Body of pancreas (tissue), 4 donors: ENCODE measurements around the gene CCNL1.
A peak's percentile ranks its signal among the peaks of the same experiment; 100 is the strongest.

Source experiments
- CTCF ChIP-seq, 7 experiments: fragments of 450-650 bp in 4 of 7; fragments of 200-600 bp in 3 of 7; sonication (generic) in 3 of 7; IDR thresholded peaks; one replicate each; pipeline ENCODE4 v1.5.1; 2016 to 2019; ENCODE audit warnings: antibody characterized with exemption in 7 of 7
- POLR2A ChIP-seq, 3 donors: fragments of 450-650 bp; IDR thresholded peaks; one replicate each; pipeline ENCODE4 v1.6.1; 2016; ENCODE audit warnings: antibody characterized with exemption in 3 of 3, mild to moderate bottlenecking in 2 of 3

GRCh38 chr3:157134620-157135191 is 25.2 kb downstream of the CCNL1 start:
- TF ChIP-seq CTCF (IDR thresholded peaks at IDR 0.05) (no peak), POLR2A (IDR thresholded peaks at IDR 0.05) (peak in 1 of 3 donors; percentile 30)
